Daoy (cell line): ENCODE data around the gene ADAMTS20. TPM values are rescaled to one million over a fixed set of nuclear protein-coding genes. Genes with fewer than 3 reads are reported as not detected.

Experiments used
- DNase-seq: peaks from one replicate; pipeline ENCODE4 v3.0.0-alpha.2; 2015; ENCODE audit warnings: low read depth
- total RNA-seq: library from RNA; depleted of rRNA; stranded (reverse); fragments of >200 nt; shearing (Covaris generic); gene quantifications from 2 replicates; pipeline ENCODE4 v1.2.3, GENCODE V29; 2014

ADAMTS20 gene
- total RNA-seq, 1 experiment from 2014 or later: 0.51 TPM

GRCh38 chr12:43493261-43493797 is 58.7 kb downstream of the ADAMTS20 start:
- no peak for DNase-seq

GRCh38 chr12:43482311-43483085 is 69.5 kb downstream of the ADAMTS20 start:
- no peak for DNase-seq

DNA sequence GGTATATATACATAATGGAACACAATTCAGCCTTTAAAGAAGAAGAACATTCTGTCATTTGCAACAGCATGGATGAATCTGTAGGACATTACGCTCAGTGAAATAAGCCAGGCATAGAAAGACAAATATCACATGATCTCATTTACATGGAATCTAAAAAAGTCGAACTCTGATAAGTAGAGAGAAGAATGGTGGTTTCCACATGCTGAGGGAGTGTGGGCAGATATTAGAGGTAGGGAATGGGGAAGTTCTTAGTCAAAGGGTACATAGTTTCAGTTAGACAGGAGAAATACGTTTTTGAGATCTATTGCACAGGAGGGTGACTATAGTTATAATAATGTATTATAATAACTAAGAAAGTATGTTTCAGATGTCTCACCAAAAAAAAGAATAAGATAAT is 71.4 kb downstream of the ADAMTS20 start:
- no peak for DNase-seq

DNA sequence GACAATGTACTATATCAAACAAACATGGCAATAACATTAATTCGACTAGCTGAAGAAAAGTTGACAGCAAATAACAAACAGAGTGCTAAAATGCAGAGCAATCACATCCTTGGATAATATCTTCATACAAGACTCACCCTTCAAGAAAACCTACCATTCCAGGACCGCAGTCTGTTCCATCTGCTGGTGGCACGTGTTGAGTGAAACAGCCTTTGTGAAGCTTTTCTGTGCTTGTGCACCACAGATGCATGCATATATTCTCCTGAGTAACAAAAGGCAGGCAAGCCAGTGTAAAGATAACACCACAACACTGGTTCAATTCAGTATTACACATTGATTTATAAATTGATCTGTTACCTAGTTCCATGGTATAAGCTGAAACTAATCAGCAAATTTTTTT is 89.3 kb downstream of the ADAMTS20 start:
- DNase-seq: no peak

- no peak for DNase-seq
Observed at GRCh38 chr12:43462080-43462479, 89.9 kb downstream of the ADAMTS20 start.

DNA sequence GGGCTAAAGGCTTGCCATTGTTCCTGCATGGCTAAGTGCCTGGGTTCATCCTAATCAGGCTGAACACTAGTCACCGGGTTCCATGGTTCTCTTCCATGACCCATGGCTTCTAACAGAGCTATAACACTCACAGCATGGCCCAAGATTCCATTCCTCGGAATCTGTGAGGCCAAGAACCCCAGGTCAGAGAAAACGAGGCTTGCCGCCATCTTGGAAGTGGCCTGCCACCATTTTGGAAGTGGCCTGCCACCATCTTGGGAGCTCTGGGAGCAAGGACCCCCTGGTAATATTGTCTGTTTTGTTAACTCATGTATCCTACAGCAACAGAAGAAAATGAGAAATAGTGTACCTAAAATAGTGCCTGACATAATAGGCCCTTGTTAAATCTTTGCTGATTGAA is 92.7 kb downstream of the ADAMTS20 start:
- no peak for DNase-seq

DNA sequence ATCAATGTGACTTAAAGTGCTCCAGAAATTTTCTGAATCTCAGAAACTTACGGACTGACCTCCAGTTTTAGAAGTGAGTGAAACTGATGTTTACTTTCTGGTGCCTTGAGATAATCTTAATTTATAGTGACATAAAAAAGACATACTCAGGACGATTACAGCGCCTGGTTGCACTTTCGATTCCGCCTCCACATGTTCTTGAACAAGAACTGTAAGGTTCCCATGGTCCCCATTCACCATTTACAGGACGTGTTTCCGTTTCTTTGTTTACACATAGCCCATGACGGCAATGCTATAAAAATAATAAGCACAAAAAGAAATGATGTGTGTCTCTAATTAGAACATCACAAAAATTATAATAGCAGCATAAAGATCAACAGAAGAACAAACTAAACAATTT is 98.2 kb downstream of the ADAMTS20 start:
- DNase-seq: peak; percentile 54

DNA sequence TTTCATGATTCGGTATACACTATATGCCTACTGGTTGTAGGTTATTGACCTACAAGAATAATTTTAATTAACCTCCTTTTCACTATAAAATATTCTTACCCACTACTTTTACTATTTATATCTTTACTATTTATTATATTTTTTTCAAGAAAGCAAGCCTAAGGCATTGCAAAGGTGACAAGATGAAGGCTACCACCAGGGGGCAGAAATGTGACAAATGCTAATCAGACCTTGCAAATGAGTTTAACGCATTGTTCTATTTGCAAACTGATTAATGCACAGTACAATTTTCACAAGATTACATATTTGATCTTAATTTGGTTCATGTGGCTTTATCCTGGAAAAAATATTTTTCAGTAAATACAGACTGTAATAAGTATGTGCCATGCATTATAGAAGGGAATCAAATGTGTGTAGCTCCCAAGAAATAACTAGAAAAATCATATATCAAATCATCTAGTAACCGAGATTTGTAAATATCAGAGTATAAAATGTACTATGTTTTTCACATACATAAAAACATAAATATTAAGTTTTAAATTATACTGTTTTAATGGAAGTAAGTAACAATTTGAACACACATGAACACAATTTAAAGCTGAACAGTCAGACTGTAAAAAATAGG is 107.0 kb downstream of the ADAMTS20 start:
- peak; percentile 53 for DNase-seq

GRCh38 chr12:43436597-43436996 is 115.4 kb downstream of the ADAMTS20 start:
- no peak for DNase-seq

- DNase-seq: no peak
Observed at GRCh38 chr12:43434614-43435013, 117.4 kb downstream of the ADAMTS20 start.

DNA sequence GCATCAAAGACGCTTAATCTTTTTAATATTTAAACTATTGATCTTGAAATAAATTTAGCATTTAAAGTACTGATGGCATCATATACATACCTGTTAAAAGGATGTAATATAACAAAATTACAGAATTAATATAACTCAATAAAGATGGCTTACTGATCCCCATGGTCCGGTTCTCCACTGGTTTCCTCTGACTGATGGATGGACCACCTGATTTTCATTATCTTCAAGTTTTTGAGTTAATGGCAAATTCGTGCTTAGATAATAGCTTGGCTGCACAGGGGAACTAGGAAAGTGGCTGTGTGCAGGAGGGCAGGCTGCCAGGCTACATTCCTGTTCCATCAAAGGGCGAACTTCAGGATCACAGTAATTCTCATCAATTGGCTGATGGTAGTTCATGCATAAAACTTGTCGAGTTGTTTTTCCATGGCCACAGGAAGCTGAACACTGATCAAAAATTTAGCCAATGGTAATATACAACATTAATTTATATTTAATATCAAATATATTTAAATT is 123.9 kb downstream of the ADAMTS20 start:
- no peak for DNase-seq

- no peak for DNase-seq
Observed at GRCh38 chr12:43425361-43425760, 126.6 kb downstream of the ADAMTS20 start.

DNA sequence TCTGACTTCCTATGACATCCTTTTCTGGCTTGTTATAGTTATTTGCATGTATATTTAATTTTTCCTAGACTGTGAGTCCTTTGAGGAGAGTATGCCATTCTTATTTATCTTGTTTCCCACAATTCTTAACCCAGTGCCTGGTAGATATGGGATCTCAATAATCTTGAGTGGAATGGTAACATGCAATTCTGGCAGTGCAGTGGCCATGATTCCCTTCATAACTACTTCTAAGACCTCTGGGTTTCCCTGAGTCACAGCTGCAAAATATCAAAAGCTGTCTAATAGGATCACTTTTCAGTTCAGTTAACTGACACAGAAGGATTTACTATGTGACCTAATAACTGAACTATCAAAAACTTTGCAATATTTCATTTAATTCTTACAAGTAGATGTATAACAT is 135.0 kb downstream of the ADAMTS20 start:
- no peak for DNase-seq

DNA sequence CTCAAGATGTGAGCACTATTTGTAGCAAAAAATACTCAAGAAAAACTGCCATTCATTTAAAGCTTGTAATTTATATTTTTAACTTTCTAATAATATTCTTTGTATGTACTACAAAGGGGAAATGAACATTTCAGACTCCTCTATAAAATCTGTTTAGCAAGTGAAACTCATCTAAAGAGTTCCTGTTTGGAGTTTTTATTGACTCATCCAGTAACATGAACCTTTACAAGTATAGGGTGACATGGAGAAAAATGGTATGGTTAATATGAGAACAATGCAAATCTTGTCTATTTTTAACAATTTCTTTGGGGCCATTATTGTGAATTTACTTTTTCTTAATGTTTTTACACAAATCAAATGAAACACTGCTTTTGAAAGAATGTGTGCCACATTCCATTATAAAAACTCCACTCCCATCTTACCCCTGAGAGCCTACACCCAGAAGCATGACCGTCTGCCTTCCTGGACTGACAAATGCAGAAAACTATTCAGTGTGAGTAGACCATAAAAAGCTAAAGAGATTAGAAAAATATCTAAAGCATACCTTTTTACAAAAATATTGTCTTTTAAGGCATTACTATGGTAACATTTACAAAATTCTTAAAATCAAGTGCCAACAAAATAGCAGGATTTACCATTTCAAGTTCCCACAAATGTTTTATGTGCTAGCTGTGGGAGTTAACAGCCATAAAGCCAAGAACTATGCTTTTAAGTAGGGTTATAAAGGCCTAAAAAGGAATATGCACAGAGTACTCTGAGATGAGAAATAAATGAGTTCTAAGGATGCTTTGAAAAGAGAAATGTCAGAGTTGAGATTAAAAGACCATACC is 144.0 kb downstream of the ADAMTS20 start:
- DNase-seq: no peak

GRCh38 chr12:43406801-43407200 is 145.2 kb downstream of the ADAMTS20 start:
- DNase-seq: no peak

DNA sequence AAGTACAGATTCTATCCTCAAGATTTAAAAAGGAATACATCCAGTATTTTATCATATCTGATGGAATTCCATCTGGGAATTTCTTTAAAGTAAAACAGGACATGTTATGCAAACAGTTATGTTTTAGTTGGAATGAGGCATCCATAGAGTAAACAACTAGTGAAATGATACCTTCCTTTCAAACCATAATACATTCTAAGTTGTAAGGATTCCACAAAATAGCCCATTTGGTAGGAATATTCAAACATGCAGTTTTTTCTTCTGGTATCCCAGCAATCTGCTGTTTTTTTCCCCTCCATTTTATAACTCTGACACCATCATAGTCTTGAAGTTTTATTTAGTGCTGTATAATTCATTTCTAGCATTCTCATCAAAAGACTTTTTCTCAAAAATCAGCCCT is 149.6 kb downstream of the ADAMTS20 start:
- DNase-seq: no peak

GRCh38 chr12:43401096-43401495 is 150.9 kb downstream of the ADAMTS20 start:
- DNase-seq: no peak

- DNase-seq: no peak
Observed at GRCh38 chr12:43396671-43397070, 155.3 kb downstream of the ADAMTS20 start.

DNA sequence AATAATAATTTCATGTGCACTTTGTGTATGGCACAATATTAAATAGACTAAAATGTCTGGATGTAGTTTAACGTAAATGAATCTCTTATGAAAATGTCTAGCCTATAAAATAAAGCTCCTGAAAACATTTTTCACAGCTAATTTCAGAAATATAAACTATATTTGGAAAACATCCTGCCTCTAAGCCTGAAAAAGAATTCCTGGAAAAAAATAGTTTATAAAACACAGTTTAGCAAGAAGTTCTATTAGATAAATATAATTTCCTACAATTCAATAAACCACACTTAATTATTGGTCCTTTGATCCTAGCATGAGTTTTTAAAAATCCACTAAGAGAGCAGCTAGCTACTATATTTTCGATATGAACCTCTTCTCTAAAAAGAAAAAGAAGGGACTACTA is 159.9 kb downstream of the ADAMTS20 start:
- no peak for DNase-seq

DNA sequence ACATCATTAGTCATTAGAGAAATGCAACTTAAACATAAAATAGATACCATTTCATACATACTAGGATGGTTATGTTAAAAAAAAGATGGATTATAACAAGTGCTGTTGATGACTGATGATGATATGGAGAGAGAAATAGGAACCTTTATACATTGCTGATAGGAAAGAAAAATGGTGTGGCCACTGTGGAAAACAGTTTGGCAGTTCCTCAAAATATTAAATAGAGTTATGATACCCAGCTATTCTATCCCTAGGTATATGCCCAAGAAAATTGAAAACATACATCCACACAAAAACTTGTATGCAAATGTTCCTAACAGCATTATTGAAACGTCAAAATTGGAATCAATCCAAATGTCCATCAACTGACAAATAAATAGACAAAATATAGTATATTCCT is 170.1 kb downstream of the ADAMTS20 start:
- DNase-seq: no peak

- no peak for DNase-seq
Observed at GRCh38 chr12:43378448-43378847, 173.6 kb downstream of the ADAMTS20 start.

- DNase-seq: peak; percentile 27
Observed at GRCh38 chr12:43370263-43370662, 181.7 kb downstream of the ADAMTS20 start.
